HL-60 (cell line): ENCODE measurements around the gene STIMATE.

Experiments used
- CTCF ChIP-seq: IDR thresholded peaks from one replicate; pipeline ENCODE4 v1.5.1; 2011; ENCODE audit warnings: low read length, control low read depth, inconsistent platforms; ENCODE audit not compliant: insufficient read depth
- GABPA ChIP-seq: IDR thresholded peaks from 2 replicates; pipeline ENCODE4 v1.6.1; 2012; ENCODE audit warnings: low read depth
- POLR2AphosphoS5 ChIP-seq: IDR thresholded peaks from 2 replicates; pipeline ENCODE4 v1.6.1; 2012; ENCODE audit warnings: low read depth
- REST ChIP-seq: IDR thresholded peaks from 2 replicates; pipeline ENCODE4 v1.6.1; 2012; ENCODE audit warnings: low read depth; ENCODE audit not compliant: insufficient replicate concordance
- SPI1 ChIP-seq: IDR thresholded peaks from 2 replicates; pipeline ENCODE4 v1.6.1; 2012; ENCODE audit warnings: low read depth, mild to moderate bottlenecking, borderline replicate concordance

- TF ChIP-seq CTCF (no peak), REST (no peak), POLR2AphosphoS5 (no peak), GABPA (no peak), SPI1 (no peak)
Observed at GRCh38 chr3:52788890-52789745, 108.2 kb downstream of the STIMATE start.
